GM21717 (cell line): Measurements from ENCODE around the gene SLC15A5.

Experiments used
- ATAC-seq: cut with Tn5 transposase; IDR thresholded peaks from one replicate; pipeline ENCODE4 v1.9.1; 2021; ENCODE audit warnings: mild to moderate bottlenecking, moderate library complexity; ENCODE audit not compliant: unreplicated experiment

Gene SLC15A5

DNA sequence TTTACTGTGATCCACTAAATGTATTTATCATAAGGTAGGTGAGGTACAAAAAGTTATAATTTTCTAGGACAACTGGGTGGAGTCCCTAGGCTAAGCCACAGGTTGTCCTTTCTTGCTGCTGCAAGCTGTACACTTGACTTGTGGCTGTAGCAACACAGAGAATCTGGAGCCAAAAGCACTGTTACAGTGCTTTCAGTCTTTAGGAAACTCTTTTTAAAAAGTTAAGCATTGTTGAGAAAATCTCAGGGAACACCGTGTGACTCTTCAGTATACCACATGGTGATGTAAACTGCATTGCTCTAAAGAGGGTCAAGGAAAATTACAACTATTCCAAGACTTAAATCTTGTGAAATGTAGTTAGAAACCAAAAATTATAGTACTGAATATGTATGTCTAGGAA lies 11.4 kb downstream of the SLC15A5 start:
- no peak for ATAC-seq

DNA sequence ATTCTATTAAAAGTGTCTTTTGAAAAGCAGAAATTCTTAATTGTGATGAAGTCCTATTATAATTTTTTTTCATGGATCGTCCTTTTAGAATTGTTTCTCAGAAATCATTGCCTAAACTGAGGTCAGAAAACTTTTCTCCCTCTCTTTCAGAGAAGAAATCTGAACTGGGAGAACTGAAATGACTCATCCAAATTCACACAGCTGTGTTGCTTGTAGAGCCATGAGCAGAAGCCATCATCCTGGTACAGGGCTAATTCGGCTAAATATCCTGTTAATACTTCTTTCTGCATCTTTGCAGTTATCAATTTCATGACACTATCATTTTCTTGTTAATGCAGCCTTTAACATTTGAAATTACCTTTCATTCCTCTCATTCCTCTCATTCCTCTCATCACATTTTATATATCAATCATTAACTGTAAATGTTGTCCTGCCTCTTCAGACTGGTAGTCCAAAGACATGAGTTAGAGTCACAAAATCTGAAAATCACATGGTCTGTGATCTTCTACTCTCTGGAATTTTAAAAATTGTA lies 15.5 kb downstream of the SLC15A5 start:
- no peak for ATAC-seq

DNA sequence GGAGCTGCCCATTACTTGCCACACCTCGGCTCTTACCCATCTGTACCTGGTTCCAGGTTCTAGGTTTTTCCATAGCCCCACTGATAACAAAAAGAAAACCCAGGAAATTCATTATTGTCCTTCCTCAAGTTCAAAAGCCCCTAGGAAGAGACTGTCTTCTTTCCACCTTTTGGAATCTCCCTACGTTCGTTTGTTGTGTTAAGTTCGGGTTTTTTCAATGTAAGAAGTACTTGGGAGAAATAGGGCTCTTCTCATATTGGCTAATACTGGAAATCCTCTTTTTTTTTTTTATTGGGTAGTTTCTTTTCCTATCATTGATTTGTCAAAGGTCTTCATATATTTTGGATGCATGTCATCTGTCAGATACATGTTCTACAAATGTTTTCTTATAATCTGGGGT lies 17.3 kb downstream of the SLC15A5 start:
- ATAC-seq = no peak

DNA sequence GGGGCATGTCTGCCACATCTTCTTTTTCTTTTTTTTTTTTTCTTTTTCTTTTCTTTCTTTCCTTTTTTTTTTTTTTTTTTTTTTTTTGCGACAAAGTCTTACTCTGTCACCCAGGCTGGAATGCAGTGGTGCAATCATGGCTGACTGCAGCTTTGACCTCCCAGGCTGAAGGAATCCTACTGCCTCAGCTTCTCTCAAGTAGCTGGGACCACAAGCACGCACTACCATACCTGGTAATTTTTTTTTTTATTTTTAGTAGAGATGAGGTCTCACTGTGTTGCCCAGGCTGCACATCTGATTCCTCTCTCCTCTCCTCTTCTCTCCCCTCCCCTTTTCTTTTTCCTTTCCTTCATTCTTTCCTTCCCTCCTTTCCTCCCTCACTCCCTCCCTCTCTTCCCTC lies 18.5 kb downstream of the SLC15A5 start:
- no peak for ATAC-seq

DNA sequence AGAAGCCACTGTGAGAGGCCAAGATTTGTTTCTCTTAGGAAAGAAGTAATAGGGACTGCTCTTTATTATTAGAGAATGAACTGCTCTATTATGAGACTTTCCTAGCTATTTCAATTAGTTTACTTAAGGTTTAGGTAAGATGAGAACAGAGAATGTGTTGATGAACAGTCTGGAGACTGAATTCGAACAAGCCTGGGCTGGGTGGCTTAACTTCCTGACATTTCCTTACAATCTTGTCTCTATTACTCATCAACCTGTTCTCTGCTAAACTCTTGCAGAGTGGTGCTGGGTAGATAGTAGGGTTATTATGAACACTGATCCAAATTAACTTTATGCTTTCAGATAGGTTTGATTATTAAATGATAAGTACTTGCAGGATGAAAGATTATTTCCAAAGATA lies 31.2 kb downstream of the SLC15A5 start:
- no peak for ATAC-seq

DNA sequence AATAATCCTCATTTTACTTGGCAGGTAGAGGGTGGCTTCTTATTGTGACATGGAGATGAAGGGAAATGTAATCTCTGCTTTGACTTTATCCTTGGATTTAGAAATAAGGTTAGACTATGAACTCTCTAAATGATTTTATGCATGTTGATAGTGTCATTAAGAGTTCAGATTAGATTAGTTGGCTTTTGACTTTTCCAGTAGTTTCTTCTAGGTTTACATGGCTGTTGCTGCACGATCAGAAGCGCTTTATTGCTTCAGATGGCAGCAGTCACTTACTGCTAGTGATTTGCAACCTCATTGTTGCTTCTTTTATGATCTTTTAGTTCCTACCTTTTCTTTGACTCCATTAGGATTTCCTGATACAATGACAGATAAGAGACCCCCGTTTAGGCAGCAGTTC lies 32.3 kb downstream of the SLC15A5 start:
- ATAC-seq = no peak

DNA sequence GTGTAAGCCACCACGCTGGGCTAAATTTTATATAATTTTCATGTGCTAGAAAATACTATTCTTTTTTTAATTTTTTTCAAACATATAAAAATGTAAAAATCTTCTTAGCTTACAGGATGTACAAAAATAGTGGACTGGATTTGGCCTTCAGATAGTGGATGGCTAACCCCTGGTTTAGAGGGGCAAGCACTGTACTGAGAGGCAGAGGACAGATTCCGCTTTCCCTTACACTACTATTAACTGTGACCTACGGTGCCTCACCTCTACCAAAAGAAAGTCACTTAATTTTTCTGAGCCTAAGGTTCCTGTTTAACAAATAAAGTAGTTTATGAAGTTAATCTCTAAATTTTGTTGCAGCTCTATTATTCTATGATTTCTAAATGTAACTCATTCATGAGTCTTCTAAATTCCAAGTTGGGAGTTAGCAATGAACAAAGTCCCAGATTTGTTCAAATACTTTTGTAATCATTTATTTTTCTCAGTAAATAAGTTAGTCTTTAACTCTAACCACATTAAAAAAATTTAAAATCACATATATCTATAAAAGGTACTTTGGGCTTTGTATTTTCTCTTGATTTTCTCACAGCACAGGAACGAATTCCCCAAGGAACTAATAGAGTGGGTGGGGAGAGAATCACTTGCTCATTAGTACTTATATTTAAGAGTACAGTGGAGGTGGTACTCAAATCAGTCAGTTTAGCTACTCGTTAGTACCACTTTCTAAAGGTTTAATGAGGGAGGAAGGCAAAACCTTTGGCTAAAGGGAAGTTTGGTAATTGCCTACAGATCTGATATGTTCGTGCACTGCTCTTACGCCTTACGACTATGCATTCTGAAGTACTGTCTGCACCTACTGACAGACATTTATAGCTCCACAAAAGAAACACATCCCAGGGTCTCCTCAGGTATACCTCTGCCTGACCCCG lies 33.7 kb downstream of the SLC15A5 start:
- ATAC-seq = no peak

DNA sequence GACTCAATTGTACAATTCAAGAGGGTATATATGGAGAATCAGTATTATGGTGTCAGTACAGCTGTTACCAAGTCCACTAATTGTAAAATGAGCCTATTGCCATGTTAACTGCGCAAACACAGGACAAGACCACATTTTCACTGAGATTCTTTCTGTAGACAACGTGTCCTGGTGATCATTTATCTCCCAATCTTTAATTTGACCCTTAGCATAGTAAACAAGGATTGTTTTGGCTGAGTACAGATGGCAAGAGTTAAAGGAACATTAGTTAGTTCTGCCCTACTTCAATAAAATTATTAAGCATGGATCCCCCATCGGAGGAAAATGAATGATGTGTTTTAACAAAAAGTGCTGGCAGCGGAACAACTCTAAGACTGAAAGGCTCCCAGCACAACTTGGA lies 36.1 kb downstream of the SLC15A5 start:
- no peak for ATAC-seq

DNA sequence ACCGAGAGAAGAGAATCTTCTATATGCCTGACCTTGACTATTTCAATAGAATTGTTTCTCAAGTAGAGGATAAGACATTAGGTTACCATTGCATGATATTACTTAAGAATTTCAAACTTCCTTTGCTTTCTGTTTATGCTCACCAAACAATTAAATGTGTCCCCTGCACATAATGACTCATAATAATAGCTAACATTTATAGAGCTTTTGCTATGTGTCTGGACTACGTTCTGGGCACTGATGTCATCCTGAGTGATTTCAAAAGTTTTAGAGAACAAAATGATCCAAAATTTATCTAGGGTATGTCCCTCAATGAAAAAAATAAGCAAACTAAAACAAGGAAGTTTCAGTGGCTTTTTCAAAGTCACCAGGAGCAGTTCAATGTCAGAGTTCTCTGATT lies 38.8 kb downstream of the SLC15A5 start:
- ATAC-seq = no peak

DNA sequence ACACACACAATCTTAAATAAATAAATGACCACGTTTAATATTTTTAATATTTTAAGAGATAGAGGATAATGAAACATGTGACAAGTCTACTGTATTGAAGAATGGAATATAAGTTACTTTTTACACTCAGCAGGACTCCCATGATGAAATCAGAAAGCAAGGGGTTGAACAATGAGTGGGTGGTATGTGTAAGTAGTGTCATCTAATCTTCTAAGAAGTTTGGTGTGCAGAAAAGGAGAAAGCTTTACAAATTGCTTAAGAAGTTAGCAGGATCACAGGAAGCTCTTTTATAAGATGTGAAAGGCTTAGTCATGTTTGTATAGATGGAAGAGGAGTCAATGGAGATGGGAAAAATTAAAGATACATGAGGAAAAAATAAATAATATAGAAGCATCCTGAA lies 47.8 kb downstream of the SLC15A5 start:
- no peak for ATAC-seq

DNA sequence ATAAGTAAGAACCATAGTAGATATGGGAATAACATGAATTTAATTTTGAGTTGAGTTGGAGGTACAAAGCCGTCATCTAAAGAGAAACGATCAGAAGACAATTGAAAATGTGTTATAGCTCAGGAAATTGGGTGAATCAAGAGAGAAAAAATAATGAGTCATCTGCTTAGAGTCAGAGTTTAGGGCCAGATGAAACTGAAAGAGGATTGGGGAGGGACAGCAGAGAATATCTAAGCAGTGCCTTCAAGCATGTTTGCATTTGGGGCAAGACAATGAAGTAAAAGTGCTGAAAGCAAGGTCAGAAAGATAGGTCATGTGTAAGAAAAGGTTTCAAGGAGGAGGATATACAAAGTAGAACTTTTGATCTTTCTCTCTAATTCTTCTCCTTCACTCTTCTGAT lies 49.4 kb downstream of the SLC15A5 start:
- ATAC-seq = peak; percentile 70

DNA sequence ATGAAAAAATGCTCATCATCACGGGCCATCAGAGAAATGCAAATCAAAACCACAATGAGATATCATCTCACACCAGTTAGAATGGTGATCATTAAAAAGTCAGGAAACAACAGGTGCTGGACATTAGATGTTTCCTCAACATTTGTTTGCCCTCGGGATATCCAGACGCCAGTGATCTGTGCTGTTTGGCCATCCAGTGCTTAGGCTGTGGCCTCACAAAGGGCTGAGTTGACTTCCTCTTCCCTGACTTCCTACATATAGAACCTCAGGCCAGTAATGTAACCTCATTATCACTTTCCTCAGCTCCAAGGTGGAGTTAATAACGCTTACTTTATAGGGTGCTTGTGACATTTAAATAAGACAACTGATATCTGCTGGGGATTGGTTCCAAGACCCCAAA lies 51.8 kb downstream of the SLC15A5 start:
- ATAC-seq = no peak

DNA sequence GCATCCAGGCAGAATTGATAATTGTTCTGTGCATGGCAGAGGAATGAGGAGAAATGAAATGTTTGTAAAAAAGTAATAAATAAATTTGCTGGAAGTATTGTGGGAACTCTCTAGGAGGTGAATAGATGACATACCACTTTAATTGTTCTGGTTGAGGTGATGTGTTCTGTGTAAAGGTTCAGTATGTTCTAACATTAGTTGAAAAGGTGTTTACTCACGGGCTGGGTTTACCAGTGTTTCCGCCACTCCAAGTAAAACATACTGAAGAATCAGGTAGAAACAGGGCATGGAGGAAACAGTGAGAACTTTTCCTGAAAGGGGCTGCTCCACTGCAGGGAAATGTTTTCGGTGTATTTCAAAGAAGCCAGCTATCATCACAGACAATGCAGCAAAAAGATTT lies 53.3 kb downstream of the SLC15A5 start:
- no peak for ATAC-seq

DNA sequence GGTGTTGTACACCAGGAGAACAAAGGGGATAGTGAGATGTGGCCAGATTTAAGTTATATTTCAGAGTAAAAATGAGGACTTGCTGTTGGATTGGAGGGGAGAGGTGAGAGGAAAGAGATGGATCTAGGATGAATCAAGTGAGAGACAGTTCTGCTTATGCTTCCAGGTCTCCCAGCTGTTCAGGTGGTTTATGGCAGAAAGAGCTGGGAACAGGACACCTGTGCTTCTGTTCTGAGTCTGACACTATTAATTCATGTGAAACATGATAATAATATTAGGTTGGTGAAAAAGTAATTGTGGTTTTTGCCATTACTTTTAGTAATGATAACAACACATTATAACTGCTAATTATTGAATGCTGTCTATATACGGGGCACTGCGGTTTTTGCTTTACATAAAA lies 55.7 kb downstream of the SLC15A5 start:
- ATAC-seq = no peak

DNA sequence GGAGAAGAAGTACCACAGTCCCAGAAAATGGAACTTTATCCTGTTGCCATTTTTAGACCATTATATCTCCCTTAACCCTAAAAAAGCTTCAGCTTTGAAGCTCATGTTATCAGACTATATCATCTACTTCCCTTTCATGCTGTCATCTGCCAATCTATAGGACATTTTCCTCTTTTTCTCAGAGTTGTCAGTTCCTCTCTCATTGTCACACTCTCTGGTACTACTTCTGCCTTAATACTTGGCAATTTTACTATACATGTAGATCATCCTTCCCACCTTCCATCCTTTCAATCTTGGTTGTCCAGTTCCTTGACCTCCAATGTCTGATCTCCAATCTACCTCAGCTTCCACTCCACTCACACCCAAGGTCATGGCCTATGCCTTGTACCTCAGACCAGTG lies 57.4 kb downstream of the SLC15A5 start:
- no peak for ATAC-seq

DNA sequence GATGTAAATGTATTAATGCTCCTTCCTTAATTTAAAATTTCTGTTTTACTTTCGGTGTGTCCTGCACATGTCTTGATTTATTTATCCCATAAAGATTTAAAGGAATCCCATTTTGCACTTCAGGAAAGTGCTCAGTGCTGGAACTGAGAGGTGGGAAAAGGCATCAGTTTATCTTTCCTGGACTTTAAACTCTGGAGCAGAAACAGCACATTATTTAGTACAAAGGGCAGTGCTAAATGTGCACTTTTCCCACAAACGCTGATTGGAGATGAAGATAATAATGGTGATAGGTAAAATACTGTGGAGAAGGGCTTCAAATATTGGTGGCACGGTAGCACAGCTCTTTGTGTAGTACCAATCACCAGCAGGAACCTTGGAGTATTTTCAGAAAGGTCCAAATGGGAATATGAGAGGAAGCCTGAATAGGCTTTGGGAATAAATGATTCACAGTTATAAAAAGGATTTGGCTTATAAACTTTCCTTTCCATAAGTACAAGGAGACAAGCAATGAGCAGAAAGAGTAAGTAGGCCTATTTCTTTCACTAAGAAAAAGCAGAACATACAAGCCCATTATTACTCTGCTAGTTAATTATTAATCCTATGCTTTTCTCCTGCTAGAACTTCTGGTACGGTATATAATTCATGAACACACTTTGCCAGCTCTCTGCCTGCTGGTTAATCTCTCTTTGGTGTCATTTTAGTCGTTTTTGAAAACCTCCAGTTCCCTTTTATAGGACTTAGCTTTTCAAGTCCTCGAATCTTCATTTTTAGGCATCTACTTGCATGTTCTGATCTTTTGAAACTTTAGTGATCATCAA lies 58.3 kb downstream of the SLC15A5 start:
- ATAC-seq = no peak

DNA sequence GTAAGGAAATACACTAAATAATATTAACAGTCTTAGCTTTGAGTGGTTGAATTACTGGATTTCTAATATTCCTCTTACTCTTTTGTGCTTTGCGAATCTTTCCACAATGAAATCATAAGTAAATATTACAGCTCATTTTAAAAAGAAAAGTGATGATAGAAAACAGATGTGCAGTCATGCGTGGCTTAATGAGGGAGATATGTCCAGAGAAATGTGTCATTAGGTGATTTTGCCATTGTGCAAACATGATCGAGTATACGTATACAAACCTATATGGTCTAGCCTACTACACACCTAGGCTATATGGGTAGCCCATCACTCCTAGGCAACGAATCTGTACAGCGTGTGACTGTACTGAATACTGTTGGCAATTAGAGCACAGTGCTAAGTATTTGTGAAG lies 59.3 kb downstream of the SLC15A5 start:
- no peak for ATAC-seq

DNA sequence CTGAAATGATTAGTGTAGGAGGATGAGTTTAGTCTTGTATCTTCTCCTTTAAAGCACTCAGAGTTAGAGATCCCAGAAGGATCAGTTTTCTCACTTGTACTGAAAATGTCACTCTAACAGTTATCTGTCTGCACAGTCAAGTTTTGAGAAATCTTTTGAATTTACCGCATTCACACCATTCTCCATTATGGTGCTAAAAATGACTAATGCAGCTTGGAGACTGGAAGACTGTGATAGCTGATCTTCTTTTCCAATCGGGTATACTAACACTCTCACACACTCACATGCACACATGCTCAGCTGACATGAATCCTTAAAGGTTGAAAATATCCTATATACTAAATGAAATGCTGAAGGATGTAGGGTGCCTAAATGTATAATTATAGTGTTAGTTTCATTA lies 65.8 kb downstream of the SLC15A5 start:
- no peak for ATAC-seq

DNA sequence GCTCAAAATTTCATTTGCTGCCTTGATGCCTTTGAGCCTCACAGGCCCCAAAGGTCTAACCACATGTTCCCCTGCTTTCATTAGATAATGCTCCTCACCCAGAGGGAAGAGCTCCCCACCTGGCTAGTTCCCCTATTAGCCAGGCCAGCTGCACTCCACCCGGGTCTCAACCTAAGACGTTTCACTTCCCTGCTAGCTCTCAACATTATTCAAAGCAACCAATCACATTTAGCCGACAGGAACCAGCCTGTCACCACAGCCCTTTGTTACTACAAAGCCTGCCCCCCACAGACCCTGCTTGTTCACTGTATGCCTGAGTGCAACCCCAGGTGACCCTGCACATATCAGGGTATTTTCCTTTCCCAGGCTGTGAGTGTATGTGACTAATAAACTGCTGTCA lies 78.6 kb downstream of the SLC15A5 start:
- peak; percentile 88 for ATAC-seq

DNA sequence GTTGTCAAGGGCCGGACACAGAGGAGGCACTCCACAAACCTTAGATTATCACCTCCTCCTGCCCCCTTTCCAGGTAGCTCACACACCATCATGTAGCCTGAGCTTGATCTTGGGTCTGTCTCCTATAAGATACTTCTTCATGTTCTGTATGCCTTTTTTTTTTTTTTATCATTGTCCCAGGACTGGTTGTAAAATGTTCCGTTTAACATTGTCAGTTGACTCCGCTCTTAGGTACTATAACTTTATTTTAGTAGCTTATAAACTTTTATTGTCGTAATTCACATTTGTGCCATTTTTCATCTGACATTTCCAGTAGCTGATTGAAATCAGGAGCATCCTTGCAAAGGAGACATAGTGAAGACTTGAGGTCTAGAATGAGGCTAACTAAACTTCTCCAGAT lies 79.9 kb downstream of the SLC15A5 start:
- ATAC-seq = no peak

DNA sequence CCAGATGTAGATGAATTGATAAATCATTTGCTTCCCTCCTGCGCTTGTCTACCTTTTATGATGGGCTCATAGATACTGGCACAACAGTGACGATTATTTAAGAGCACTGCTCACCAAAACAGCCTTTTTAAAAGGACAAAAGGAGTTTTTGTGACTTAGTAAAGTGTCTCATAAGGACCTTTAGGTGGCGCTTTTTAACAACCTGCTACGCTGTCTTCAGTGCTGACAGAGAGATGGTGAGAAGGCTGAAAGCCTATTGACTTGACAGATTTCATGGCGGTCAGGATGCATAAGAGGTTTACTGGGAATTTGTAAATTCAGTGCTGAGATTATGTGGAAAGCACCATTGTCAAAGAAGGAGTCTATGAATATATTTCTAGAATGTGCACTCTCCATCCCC lies 87.6 kb downstream of the SLC15A5 start:
- no peak for ATAC-seq

DNA sequence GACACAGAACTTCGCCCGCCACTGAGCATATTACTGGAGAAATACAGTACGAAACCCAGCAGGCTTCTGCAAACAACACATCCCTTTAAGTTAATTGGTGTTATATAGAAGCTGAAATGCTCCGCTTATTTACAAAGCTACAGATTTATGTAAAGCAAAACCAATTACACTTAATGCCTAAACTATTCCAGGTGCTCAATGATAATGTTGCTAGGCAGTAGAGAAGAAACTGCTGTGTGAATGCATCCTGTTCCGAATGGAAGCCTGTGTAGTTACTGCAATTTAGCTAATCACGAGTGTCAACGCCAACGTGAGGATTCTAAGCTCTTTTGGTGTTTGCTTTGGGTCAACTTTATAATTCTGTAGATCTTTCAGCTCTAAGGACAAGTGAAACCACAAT lies 89.8 kb downstream of the SLC15A5 start:
- ATAC-seq = no peak
